HL-60 (cell line): ENCODE measurements around the gene AGR3.

Experiments used
- CTCF ChIP-seq: IDR thresholded peaks from one replicate; pipeline ENCODE4 v1.5.1; 2011; ENCODE audit warnings: low read length, control low read depth, inconsistent platforms; ENCODE audit not compliant: insufficient read depth
- GABPA ChIP-seq: IDR thresholded peaks from 2 replicates; pipeline ENCODE4 v1.6.1; 2012; ENCODE audit warnings: low read depth
- POLR2AphosphoS5 ChIP-seq: IDR thresholded peaks from 2 replicates; pipeline ENCODE4 v1.6.1; 2012; ENCODE audit warnings: low read depth
- REST ChIP-seq: IDR thresholded peaks from 2 replicates; pipeline ENCODE4 v1.6.1; 2012; ENCODE audit warnings: low read depth; ENCODE audit not compliant: insufficient replicate concordance

GRCh38 chr7:16839646-16840045, 42.1 kb downstream of the AGR3 start:
- TF ChIP-seq GABPA (no peak), CTCF (no peak), POLR2AphosphoS5 (no peak), REST (no peak)
